Measurements from ENCODE around the gene CHRFAM7A.
"Not testable (repeated sequence)": the region's sequence is repeated elsewhere in the genome, so short reads cannot be mapped to it uniquely, and the experiment has no call there.

The CHRFAM7A gene

GRCh38 chr15:30392766-30393663, at the start of gene CHRFAM7A:
Gene CHRFAM7A (minus strand): TSS chr15:30393540. CDS start chr15:30383351, 10,189 bp downstream.
- not testable (repeated sequence) for H3K36me3 ChIP-seq (ENCODE audit: insufficient read depth, low read length); H3K9me3 ChIP-seq (ENCODE audit: low read length); H3K4me3 ChIP-seq (ENCODE audit: low read length); H2AFZ ChIP-seq (ENCODE audit: low read depth, low read length); H3K27me3 ChIP-seq (ENCODE audit: insufficient read depth, low read length); H3K4me1 ChIP-seq (ENCODE audit: insufficient read depth, low read length)

GRCh38 chr15:30438348-30438747, 45.0 kb upstream of the CHRFAM7A start:
- H3K9me3 ChIP-seq (ENCODE audit: low read length); H2AFZ ChIP-seq (ENCODE audit: low read depth, low read length); H3K36me3 ChIP-seq (ENCODE audit: insufficient read depth, low read length); H3K4me3 ChIP-seq (ENCODE audit: low read length); H3K27me3 ChIP-seq (ENCODE audit: insufficient read depth, low read length); H3K4me1 ChIP-seq (ENCODE audit: insufficient read depth, low read length): not testable (repeated sequence)

GRCh38 chr15:30435878-30436277, 42.5 kb upstream of the CHRFAM7A start:
- H3K4me1 ChIP-seq (ENCODE audit: insufficient read depth, low read length); H3K9me3 ChIP-seq (ENCODE audit: low read length); H3K27me3 ChIP-seq (ENCODE audit: insufficient read depth, low read length); H2AFZ ChIP-seq (ENCODE audit: low read depth, low read length); H3K4me3 ChIP-seq (ENCODE audit: low read length); H3K36me3 ChIP-seq (ENCODE audit: insufficient read depth, low read length): not testable (repeated sequence)

- H2AFZ ChIP-seq (ENCODE audit: low read depth, low read length); H3K4me1 ChIP-seq (ENCODE audit: insufficient read depth, low read length); H3K36me3 ChIP-seq (ENCODE audit: insufficient read depth, low read length); H3K9me3 ChIP-seq (ENCODE audit: low read length); H3K27me3 ChIP-seq (ENCODE audit: insufficient read depth, low read length); H3K4me3 ChIP-seq (ENCODE audit: low read length): not testable (repeated sequence)
Measured at GRCh38 chr15:30420723-30421122, 27.4 kb upstream of the CHRFAM7A start.

DNA sequence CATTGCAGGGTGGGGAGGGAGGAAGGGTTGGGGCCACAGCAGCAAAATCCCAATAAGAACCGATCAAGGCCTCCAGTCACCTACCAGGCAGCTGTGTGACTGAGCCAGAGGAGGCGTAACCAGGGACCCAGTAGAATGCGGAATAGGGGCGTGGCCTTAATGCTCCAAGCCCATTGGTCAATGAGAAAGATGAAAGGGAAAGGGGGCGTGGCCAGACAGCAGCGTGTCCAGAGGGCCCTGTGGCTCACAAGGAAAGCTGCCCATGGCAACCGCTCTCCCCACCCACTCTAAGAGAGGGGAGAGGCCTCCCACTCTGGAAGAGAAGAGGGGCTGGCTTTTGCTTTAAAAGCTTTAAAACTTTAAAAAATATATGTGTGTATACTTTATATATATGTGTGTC, 20.8 kb upstream of the CHRFAM7A start, which contains the start of gene GOLGA8R:
GOLGA8R (minus strand) TSS at position 101 of the 400 bp plus-strand sequence; CDS start at position 3, 98 bp downstream.
- not testable (repeated sequence) for H3K9me3 ChIP-seq (ENCODE audit: low read length); H3K4me1 ChIP-seq (ENCODE audit: insufficient read depth, low read length); H3K36me3 ChIP-seq (ENCODE audit: insufficient read depth, low read length); H3K27me3 ChIP-seq (ENCODE audit: insufficient read depth, low read length); H3K4me3 ChIP-seq (ENCODE audit: low read length); H2AFZ ChIP-seq (ENCODE audit: low read depth, low read length)

DNA sequence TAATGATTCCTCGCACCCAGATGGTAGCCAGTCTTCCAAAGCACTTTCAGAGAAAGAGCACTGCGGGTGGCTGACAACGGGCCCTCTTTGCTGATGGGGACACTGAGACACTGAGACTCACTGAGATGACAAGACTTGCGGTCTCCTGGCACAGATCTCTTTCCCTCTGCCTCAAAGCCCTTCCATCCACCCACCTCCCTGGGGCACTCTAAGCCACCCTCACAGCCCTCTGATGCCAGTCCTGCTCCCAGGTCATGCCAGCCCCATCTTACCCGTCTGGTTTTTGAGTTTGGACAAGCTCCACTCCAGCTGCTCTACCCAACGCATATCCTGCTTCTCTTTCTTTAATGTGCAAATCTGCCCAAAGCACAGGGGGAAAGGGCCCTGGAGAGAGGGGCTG, 14.3 kb upstream of the CHRFAM7A start:
- H2AFZ ChIP-seq (ENCODE audit: low read depth, low read length); H3K27me3 ChIP-seq (ENCODE audit: insufficient read depth, low read length); H3K4me3 ChIP-seq (ENCODE audit: low read length); H3K4me1 ChIP-seq (ENCODE audit: insufficient read depth, low read length); H3K36me3 ChIP-seq (ENCODE audit: insufficient read depth, low read length); H3K9me3 ChIP-seq (ENCODE audit: low read length): not testable (repeated sequence)

DNA sequence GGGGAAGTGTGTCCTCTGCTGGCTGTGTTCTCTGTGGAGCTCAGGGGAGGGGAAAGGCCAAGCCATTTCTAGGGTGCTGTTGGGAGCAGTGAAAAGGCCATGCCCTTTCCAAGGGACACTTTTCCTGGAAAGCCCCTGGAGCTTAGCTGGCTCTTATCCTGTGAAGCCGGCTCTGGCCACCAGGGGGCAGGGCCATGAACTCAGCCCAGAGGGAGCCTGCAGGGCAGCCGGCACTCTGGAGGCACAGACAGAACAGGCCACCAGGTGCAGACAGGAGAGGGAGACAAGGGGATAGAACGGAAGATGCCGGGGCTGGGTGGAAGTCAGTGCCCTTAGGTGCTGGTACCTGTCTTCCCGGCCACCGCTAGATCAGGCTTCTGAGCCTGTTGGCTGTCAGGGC, 5.6 kb upstream of the CHRFAM7A start:
- not testable (repeated sequence) for H3K9me3 ChIP-seq (ENCODE audit: low read length); H3K27me3 ChIP-seq (ENCODE audit: insufficient read depth, low read length); H3K4me3 ChIP-seq (ENCODE audit: low read length); H2AFZ ChIP-seq (ENCODE audit: low read depth, low read length); H3K36me3 ChIP-seq (ENCODE audit: insufficient read depth, low read length); H3K4me1 ChIP-seq (ENCODE audit: insufficient read depth, low read length)

GRCh38 chr15:30393664-30393991, 288 bp upstream of the CHRFAM7A start:
- not testable (repeated sequence) for H2AFZ ChIP-seq (ENCODE audit: low read depth, low read length); H3K27me3 ChIP-seq (ENCODE audit: insufficient read depth, low read length); H3K4me3 ChIP-seq (ENCODE audit: low read length); H3K4me1 ChIP-seq (ENCODE audit: insufficient read depth, low read length); H3K36me3 ChIP-seq (ENCODE audit: insufficient read depth, low read length); H3K9me3 ChIP-seq (ENCODE audit: low read length)

- H3K4me3 ChIP-seq (ENCODE audit: low read length); H3K36me3 ChIP-seq (ENCODE audit: insufficient read depth, low read length); H2AFZ ChIP-seq (ENCODE audit: low read depth, low read length); H3K27me3 ChIP-seq (ENCODE audit: insufficient read depth, low read length); H3K9me3 ChIP-seq (ENCODE audit: low read length); H3K4me1 ChIP-seq (ENCODE audit: insufficient read depth, low read length): not testable (repeated sequence)
Measured at GRCh38 chr15:30386318-30386887, 6.9 kb downstream of the CHRFAM7A start.

- H3K4me1 ChIP-seq (ENCODE audit: insufficient read depth, low read length); H3K9me3 ChIP-seq (ENCODE audit: low read length); H3K4me3 ChIP-seq (ENCODE audit: low read length); H3K36me3 ChIP-seq (ENCODE audit: insufficient read depth, low read length); H2AFZ ChIP-seq (ENCODE audit: low read depth, low read length); H3K27me3 ChIP-seq (ENCODE audit: insufficient read depth, low read length): not testable (repeated sequence)
Measured at GRCh38 chr15:30377082-30377413, 16.3 kb downstream of the CHRFAM7A start.

DNA sequence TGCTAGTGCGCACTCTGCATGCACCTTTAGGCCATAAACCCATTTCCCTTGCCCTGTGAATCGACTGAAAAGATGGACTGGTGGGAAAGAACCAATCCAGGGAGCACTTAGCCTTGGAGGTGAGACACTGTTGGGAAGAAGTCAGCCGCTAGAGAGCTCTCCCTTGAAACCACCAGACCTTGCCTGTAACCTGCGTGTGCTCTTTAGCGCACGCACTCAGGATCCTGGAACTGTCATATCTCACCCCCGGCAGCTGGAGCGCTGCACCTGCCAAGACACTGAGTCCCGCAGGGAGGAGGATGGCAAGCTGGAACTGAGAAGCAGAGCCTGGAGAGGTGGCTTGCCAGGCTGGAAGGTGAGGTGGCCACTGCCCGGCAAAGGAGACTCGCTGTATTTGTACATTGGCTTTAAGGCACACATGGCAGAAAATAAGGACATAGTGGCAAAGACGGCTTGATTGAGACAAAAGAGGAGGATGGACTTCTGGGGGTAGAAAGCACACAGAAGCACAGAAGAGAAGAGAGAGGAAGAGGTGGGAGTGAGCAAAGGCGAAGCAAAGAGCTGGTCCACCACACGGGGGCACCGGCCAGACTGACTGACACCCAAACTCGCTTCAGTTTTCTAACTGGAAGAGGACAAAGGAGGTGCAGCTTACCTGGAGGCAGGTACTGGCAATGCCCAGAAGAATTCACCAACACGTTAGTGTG, 16.8 kb downstream of the CHRFAM7A start:
- H3K27me3 ChIP-seq (ENCODE audit: insufficient read depth, low read length); H3K4me3 ChIP-seq (ENCODE audit: low read length); H3K4me1 ChIP-seq (ENCODE audit: insufficient read depth, low read length); H3K36me3 ChIP-seq (ENCODE audit: insufficient read depth, low read length); H2AFZ ChIP-seq (ENCODE audit: low read depth, low read length); H3K9me3 ChIP-seq (ENCODE audit: low read length): not testable (repeated sequence)

DNA sequence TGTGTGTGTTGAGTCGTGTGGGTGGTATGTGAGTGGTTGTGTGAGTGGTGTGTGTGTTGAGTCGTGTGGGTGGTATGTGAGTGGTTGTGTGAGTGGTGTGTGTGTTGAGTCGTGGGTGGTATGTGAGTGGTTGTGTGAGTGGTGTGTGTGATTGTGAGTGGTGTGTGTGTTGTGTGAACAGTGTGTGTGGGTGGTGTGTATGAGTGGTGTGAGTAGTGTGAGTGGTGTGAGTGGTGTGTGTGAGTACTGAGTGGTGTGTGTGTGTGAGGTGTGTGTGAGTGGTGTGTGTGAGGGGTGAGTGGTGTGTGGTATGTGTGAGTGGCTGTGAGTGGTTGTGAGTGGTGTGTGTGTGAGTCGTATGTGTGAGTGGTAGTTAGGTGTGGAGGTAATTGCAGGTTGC, 17.5 kb downstream of the CHRFAM7A start:
- not testable (repeated sequence) for H3K4me1 ChIP-seq (ENCODE audit: insufficient read depth, low read length); H3K9me3 ChIP-seq (ENCODE audit: low read length); H3K36me3 ChIP-seq (ENCODE audit: insufficient read depth, low read length); H3K27me3 ChIP-seq (ENCODE audit: insufficient read depth, low read length); H3K4me3 ChIP-seq (ENCODE audit: low read length); H2AFZ ChIP-seq (ENCODE audit: low read depth, low read length)

DNA sequence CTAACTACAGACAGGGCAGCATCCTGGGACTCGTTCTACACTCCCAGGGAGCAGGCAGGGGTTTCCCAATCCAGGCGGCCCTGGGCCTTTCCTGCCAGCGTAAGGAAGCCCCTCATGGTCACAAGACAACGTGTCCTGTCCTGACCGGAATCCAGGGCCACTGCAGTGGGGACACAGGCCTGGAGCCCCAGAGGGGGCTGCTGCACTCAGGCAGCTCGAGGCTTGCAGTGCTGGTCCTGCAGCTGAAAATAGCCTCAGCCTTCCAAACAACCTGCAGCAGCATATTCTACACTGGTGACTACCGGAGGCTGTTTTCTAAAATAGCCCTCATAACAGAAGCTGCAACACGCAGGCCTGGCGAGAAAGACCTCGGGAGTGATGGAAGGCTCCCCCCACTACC, 18.5 kb downstream of the CHRFAM7A start:
- not testable (repeated sequence) for H3K4me3 ChIP-seq (ENCODE audit: low read length); H3K36me3 ChIP-seq (ENCODE audit: insufficient read depth, low read length); H3K27me3 ChIP-seq (ENCODE audit: insufficient read depth, low read length); H2AFZ ChIP-seq (ENCODE audit: low read depth, low read length); H3K4me1 ChIP-seq (ENCODE audit: insufficient read depth, low read length); H3K9me3 ChIP-seq (ENCODE audit: low read length)

DNA sequence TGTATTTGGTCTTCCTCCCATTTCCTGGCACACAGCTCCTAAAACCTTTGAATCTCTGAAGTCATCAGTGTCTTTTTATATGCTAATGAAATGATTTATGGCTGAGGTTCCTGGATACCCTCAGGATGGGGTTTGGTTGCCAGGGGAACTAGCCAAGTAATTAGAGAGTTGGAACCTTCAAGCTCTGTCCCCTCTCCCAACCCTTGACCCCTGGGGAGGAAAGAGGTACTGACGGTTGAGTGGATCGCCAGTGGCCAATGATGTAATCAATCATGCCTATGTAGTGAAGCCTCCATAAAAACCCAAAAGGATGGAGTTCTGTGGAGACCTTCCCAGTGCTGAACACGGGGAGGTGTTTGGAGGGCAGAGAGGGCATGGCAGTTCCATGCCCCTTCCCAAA, 25.1 kb downstream of the CHRFAM7A start:
- not testable (repeated sequence) for H3K36me3 ChIP-seq (ENCODE audit: insufficient read depth, low read length); H3K4me3 ChIP-seq (ENCODE audit: low read length); H3K27me3 ChIP-seq (ENCODE audit: insufficient read depth, low read length); H3K9me3 ChIP-seq (ENCODE audit: low read length); H2AFZ ChIP-seq (ENCODE audit: low read depth, low read length); H3K4me1 ChIP-seq (ENCODE audit: insufficient read depth, low read length)
